ENCODE data around the gene FGD2.

FGD2 gene

DNA sequence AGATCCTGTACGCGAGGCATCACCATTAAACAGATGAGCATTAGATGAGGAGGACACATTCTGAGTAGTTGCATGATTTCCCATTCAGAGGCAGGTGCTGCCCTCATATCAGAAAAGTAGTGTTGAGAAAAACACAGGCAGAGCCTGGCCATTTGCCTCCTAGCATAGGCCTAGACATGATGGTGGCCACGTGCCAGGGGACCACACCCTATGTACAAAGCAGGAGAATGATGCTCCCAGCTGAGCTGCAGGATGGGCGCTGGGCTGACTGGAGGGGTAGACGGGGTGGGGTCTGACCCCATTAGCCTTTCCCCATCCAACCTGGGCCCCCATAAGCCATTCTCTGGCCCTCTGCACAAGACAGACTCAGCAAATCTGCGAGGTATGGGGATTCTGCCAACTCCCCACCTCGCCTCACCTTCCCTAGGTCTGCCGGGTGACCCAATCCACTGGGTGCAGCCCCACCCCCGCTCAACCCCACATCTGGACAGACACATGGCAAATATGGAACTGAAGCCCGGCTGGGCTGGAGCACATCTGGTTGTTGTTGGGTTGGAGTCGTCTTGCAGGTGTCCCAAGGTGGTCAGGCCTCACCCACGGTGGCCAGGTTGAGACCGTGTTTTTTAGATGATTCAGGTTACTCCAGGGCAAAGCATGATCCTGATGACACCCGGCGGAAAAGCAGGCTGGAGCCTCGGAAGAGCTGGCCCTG, 37.0 kb upstream of the FGD2 start:
- no peak overlapping the region for H3K27ac ChIP-seq (ENCODE audit: low read length)
- H3K4me2 ChIP-seq (ENCODE audit: insufficient read depth, low read length), result no peak overlapping the region
- no peaks in the 10 kb centered on the region for H3K9me3 ChIP-seq (ENCODE audit: insufficient read depth, low read length, severe bottlenecking)
- no peak overlapping the region for H3K4me3 ChIP-seq (ENCODE audit: low read depth in 1 of 2, low read length in 2 of 2)
- H3K4me1 ChIP-seq (ENCODE audit: insufficient read depth, low read length), result peaks cover 16% of the 10 kb centered on the region
- H3K27me3 ChIP-seq (ENCODE audit: insufficient read depth, low read length, poor library complexity), result no peaks in the 10 kb centered on the region
- no peak for TF ChIP-seq EZH2 (IDR thresholded peaks at IDR 0.05; ENCODE audit: borderline replicate concordance, low read depth, low read length, severe bottlenecking)
- no peak for ATAC-seq (ENCODE audit: insufficient read depth, low read depth)
- H3K9ac ChIP-seq (ENCODE audit: low read depth, low read length), result no peak overlapping the region
- H3K79me2 ChIP-seq (ENCODE audit: insufficient read depth, low read length), result no peaks in the 10 kb centered on the region
- peaks cover 70% of the 10 kb centered on the region for H3K36me3 ChIP-seq (ENCODE audit: insufficient read depth, low read length)
- no peak overlapping the region for H2AFZ ChIP-seq (ENCODE audit: low read depth, low read length)
- no peak for DNase-seq
- peaks cover 27% of the 10 kb centered on the region for H4K20me1 ChIP-seq (ENCODE audit: insufficient read depth, low read length)

GRCh38 chr6:36969240-36969691, 36.2 kb upstream of the FGD2 start:
- H3K4me1 ChIP-seq (ENCODE audit: insufficient read depth, low read length), result peaks cover 8% of the 10 kb centered on the region
- no peak overlapping the region for H3K4me3 ChIP-seq (ENCODE audit: low read depth in 1 of 2, low read length in 2 of 2)
- H3K4me2 ChIP-seq (ENCODE audit: insufficient read depth, low read length), result no peak overlapping the region
- H3K9me3 ChIP-seq (ENCODE audit: insufficient read depth, low read length, severe bottlenecking), result no peaks in the 10 kb centered on the region
- no peak for TF ChIP-seq EZH2 (IDR thresholded peaks at IDR 0.05; ENCODE audit: borderline replicate concordance, low read depth, low read length, severe bottlenecking)
- no peak for ATAC-seq (ENCODE audit: insufficient read depth, low read depth)
- H3K9ac ChIP-seq (ENCODE audit: low read depth, low read length), result no peak overlapping the region
- no peaks in the 10 kb centered on the region; the same call in 1 of the 2 replicates for H3K79me2 ChIP-seq (ENCODE audit: insufficient read depth, low read length)
- peaks cover 79% of the 10 kb centered on the region for H3K36me3 ChIP-seq (ENCODE audit: insufficient read depth, low read length)
- H3K27ac ChIP-seq (ENCODE audit: low read length), result no peak overlapping the region
- no peaks in the 10 kb centered on the region for H3K27me3 ChIP-seq (ENCODE audit: insufficient read depth, low read length, poor library complexity)
- peaks cover 27% of the 10 kb centered on the region for H4K20me1 ChIP-seq (ENCODE audit: insufficient read depth, low read length)
- H2AFZ ChIP-seq (ENCODE audit: low read depth, low read length), result no peak overlapping the region
- no peak for DNase-seq

GRCh38 chr6:36969988-36970891, 35.2 kb upstream of the FGD2 start:
- Histone ChIP-seq H3K27ac (ENCODE audit: low read length) (no peak overlapping the region), H3K4me2 (ENCODE audit: insufficient read depth, low read length) (no peak overlapping the region), H3K4me3 (ENCODE audit: low read depth in 1 of 2, low read length in 2 of 2) (no peak overlapping the region), H3K9me3 (ENCODE audit: insufficient read depth, low read length, severe bottlenecking) (no peaks in the 10 kb centered on the region), H3K27me3 (ENCODE audit: insufficient read depth, low read length, poor library complexity) (no peaks in the 10 kb centered on the region), H3K9ac (ENCODE audit: low read depth, low read length) (no peak overlapping the region), H3K79me2 (ENCODE audit: insufficient read depth, low read length) (no peaks in the 10 kb centered on the region; the same call in 1 of the 2 replicates), H2AFZ (ENCODE audit: low read depth, low read length) (no peak overlapping the region), H4K20me1 (ENCODE audit: insufficient read depth, low read length) (peaks cover 29% of the 10 kb centered on the region), H3K4me1 (ENCODE audit: insufficient read depth, low read length) (no peaks in the 10 kb centered on the region), H3K36me3 (ENCODE audit: insufficient read depth, low read length) (peaks cover 88% of the 10 kb centered on the region)
- DNase-seq (no peak), ATAC-seq (ENCODE audit: insufficient read depth, low read depth) (no peak)
- TF ChIP-seq EZH2 (IDR thresholded peaks at IDR 0.05; ENCODE audit: borderline replicate concordance, low read depth, low read length, severe bottlenecking), result no peak
- TF ChIP-seq CTCF (IDR thresholded peaks at IDR 0.05; ENCODE audit: borderline replicate concordance, extremely low read depth, low read length, poor library complexity, severe bottlenecking), result no peak

DNA sequence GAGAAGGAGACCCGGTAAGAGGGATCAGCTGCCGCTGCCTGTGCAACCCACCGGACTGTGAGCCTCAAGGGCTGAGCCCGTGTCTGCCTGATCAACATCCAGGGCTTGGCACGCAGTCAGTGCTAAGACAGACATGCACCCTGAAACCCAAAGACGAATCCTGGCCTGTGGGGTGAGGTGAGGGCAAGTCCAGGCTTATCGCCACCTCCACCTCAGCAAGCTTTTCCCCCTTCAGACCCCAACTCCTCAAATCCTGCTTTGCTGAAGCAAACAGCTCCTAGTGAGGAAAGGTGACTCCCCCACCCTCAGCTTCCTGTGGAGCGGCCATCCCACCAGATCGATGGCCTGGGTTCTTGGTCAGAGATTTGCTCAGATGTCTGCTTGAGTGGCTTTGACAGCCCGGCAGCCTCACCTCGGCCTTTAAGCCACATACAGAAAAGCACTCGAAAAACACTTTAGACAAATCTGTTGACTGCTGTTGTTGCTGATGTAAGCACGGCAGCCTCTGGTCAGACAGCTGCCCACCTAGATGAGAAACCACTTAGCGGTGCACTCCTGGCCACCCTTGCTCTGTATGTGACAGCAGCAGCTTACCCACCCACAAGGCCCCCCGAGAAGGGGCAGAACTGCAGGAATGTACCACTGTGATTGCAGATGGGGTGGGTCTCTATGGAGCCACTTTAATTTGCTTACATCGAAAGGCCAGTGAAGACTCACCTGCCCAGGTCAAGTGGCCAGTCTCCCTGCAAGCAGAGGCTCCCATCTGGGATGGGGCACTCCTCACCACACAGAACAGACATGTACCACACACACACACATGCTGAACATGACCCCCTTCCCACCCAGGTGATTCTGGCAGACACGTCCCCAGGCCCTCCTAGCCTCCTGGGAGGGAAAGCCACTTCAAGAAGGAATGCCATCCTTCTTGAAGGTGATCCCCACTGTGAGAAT, 34.3 kb upstream of the FGD2 start:
- ATAC-seq (ENCODE audit: insufficient read depth, low read depth), result no peak
- H2AFZ ChIP-seq (ENCODE audit: low read depth, low read length), result no peak overlapping the region
- H3K4me3 ChIP-seq (ENCODE audit: low read depth in 1 of 2, low read length in 2 of 2), result no peak overlapping the region
- H3K79me2 ChIP-seq (ENCODE audit: insufficient read depth, low read length), result peaks cover 5% of the 10 kb centered on the region
- TF ChIP-seq EZH2 (IDR thresholded peaks at IDR 0.05; ENCODE audit: borderline replicate concordance, low read depth, low read length, severe bottlenecking) (no peak), CTCF (IDR thresholded peaks at IDR 0.05; ENCODE audit: borderline replicate concordance, extremely low read depth, low read length, poor library complexity, severe bottlenecking) (no peak)
- H3K36me3 ChIP-seq (ENCODE audit: insufficient read depth, low read length), result peaks cover 98% of the 10 kb centered on the region
- no peak overlapping the region for H3K4me2 ChIP-seq (ENCODE audit: insufficient read depth, low read length)
- H3K9me3 ChIP-seq (ENCODE audit: insufficient read depth, low read length, severe bottlenecking), result no peaks in the 10 kb centered on the region
- no peaks in the 10 kb centered on the region for H3K4me1 ChIP-seq (ENCODE audit: insufficient read depth, low read length)
- no peak overlapping the region for H3K9ac ChIP-seq (ENCODE audit: low read depth, low read length)
- H3K27me3 ChIP-seq (ENCODE audit: insufficient read depth, low read length, poor library complexity), result no peaks in the 10 kb centered on the region
- no peak overlapping the region for H3K27ac ChIP-seq (ENCODE audit: low read length)
- peaks cover 33% of the 10 kb centered on the region for H4K20me1 ChIP-seq (ENCODE audit: insufficient read depth, low read length)
- DNase-seq, result no peak

All from DND-41 (cell line).